NOMO-1 (cell line): ENCODE data around the gene CAPRIN2.

Experiments
- DNase-seq, 2 experiments: peaks; one replicate each; lab custom pipeline; 2025; ENCODE audit not compliant: unreplicated experiment in 2 of 2; lab: John Stamatoyannopoulos, UW

Gene CAPRIN2, protein sequence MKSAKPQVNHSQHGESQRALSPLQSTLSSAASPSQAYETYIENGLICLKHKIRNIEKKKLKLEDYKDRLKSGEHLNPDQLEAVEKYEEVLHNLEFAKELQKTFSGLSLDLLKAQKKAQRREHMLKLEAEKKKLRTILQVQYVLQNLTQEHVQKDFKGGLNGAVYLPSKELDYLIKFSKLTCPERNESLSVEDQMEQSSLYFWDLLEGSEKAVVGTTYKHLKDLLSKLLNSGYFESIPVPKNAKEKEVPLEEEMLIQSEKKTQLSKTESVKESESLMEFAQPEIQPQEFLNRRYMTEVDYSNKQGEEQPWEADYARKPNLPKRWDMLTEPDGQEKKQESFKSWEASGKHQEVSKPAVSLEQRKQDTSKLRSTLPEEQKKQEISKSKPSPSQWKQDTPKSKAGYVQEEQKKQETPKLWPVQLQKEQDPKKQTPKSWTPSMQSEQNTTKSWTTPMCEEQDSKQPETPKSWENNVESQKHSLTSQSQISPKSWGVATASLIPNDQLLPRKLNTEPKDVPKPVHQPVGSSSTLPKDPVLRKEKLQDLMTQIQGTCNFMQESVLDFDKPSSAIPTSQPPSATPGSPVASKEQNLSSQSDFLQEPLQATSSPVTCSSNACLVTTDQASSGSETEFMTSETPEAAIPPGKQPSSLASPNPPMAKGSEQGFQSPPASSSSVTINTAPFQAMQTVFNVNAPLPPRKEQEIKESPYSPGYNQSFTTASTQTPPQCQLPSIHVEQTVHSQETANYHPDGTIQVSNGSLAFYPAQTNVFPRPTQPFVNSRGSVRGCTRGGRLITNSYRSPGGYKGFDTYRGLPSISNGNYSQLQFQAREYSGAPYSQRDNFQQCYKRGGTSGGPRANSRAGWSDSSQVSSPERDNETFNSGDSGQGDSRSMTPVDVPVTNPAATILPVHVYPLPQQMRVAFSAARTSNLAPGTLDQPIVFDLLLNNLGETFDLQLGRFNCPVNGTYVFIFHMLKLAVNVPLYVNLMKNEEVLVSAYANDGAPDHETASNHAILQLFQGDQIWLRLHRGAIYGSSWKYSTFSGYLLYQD

DNA sequence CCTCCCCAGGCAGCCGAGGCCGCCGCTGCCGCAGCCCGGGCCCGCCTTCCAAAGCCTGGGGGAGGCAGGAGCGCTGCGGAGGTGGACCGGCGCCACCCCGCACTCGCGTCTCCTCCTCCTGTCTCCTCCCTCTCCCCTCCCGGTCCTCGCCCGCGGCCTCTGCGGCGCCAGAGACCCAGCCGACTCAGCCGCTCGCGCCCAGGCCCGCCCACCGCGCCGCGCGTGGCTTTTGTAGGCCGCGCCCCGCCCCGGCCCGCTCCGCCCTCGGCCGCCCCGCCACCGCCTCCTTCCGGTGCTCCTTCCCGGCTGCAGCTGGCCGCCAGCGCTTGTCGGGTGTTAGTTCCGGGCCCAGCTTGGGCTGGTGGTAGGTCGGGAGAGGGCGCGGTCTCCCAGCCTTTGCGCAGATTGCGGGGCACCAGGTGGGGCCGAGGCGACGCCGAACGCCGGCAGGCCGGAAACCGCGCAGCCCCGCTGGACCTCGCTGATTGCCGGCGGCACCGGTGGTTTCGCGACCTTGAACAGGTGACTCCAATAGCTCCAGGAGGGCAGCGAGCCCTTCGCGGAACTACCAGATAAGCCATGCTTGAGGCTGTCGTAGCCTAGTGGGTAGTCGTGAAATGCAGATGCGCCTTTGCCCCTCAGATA is at the start of gene CAPRIN2:
TSS of gene CAPRIN2 (minus strand) at position 202 of the 645 bp plus-strand sequence. CDS start 1,431 bp downstream, outside the sequence.
- DNase-seq, result peak; percentile 89 to 97

DNA sequence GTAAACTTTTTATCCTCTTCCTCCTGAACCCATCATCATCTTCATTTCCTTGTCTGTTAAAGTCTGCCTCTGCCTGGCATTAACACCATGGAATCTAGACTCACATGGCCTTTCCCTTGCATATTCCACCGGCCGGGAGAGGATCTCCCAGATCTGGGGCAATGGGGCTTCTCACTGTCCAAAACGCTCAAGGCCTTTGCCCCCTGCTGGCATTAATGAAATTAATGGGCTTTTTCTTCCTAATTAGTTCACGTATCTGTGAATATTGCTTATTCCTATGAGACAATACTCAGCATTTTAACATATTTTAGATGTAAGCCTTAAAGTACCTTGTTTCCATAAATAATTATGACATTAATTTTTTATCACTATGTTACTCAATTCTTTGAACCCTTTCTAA is 42.9 kb upstream of the CAPRIN2 start:
- DNase-seq, result no peak

DNA sequence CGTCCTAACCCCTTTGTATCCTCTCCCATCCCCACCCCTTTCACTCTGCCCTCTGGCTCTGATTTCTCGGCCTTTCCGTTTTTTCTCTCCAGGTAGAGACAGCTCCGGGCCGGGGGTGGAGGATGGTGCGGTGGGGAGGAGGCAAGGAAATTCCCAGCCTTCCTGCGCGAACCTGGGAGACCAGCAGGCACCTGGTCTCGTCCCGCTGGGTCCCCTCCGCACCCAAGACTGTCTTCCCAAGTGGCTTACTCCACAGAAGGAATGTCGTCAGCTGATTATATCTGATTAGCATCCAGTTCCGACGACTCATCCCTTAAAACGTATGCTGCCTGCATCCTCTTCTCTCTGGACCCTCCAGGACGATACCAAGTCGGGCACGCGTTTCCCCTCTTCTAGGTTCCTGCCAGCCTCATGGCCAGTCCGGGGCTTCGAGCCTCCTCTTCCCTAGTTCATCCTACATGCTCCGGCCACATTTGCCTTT is 42.2 kb upstream of the CAPRIN2 start:
- DNase-seq, result no peak

DNA sequence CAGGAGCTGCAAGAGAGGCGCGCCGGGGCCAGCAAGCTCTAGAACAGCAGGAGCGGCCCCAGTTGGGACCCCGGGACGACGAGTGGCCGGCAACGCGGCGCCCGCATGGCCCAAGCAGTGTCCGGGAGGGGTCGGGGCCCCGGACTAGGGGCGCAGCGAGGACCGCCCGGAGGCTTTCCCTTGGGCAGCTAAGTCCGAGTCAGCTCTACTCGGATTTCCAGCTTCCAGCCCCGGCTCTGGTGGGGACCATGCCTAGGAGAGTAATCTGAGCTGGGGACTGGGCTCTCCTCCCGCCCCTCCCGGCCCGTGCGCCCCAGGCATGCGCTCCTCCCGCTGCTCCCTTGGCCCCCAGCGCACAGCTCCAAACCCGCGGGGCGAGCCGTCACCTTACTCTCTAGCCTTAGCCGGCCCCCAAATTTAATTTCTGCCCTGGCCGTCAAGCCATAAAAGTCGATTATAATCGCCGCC is 41.6 kb upstream of the CAPRIN2 start:
- no peak for DNase-seq

DNA sequence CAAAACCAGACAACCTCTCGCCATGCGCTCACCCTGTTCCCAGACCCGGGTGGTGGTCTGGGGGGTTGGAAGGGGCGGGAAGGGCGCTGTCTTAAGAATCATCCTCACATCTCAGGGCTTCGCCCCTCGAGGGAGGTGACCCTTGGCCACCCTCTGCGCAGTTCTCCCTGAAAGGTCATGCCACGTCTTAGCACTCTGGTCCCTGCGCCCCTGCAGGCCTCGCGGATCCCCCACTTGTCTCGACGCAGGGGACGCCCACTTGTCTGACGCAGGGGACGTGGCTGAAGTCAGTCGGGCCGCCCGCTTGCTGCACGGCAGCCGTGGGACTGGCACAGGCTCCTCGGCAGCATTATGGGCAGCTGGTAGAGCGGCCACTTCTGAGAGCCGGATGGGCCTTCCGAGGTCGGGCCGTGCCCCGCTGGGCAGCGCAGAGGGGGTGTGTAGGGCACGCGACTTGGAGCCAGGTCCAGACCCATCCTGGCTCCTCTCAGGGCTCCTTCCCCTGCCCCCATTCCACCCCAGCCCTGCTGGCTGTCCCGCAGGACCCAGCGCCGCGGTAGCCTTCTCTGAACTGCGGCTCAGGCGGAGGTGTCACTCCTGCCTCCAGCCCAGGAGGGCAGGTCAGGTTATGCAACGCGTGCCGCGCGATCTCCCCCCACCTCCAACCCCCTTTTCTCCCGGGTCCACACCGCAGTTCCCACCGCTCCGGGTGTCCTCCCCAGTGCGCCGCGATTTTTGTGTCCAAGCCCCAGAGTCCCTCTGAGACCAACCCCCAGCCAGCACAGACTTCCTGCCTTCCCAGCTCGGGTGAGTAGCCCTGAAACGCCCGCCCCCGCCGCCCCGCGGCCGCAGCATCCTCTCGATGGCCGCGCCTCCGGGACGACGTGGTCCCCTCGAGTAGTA is 40.9 kb upstream of the CAPRIN2 start:
- DNase-seq, result peak; percentile 28 to 56

DNA sequence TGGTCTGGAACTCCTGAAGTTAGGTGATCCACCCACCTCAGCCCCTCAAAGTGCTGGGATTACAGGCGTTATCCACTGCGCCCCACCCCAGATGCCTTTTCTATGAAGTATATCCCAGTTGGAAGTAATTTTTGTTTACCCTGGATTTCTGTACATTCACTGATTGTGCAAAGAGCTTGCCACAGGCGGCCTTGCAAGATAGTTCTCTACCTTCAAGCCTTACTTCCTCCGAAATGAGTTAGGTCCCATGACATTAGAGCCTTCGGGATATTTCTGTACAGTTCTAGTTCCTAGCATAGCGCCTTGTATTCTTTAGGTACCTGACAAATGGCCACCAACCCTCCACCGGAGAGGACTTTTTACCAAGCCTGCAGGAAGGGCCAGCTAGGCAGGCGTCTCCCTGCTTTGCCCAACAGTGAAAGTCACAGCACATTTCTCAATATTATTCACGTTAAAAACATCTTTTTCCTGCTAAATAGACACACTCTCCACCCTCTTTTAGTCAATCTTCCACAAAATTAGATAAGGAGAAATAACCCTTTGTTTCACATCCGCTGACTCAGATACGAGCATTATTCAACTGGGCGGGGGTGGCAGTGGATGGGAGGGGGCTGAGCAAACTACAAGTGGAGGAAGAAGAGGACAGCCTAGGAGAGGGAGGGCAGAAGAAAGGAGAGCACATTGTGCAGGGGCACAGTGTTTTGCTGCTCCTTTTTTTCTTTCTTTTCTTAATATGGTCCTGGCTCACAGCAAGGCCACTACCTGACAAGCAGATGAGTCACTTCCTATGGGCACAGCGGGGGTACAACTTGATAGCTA is 40.0 kb upstream of the CAPRIN2 start:
- peak; percentile 42 to 58 for DNase-seq

DNA sequence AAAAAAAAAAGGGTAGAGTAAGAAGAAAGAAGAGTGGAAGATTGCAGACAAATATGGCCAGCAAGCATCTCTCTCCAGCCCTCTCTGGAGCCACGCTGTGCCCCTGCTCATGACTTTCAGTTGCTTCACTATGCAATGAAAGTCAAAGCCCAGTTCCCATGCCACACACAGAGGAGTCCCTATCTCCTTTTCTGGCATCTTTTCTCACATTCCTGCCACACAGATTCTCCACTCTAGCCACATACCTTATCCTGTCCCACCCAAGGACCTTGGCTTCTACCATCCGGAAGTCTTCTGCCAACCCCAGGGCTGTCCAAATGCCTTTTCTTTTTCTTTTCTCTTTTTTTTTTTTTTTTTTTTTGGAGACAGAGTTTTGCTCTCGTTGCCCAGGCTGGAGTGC is 39.3 kb upstream of the CAPRIN2 start:
- DNase-seq, result no peak

DNA sequence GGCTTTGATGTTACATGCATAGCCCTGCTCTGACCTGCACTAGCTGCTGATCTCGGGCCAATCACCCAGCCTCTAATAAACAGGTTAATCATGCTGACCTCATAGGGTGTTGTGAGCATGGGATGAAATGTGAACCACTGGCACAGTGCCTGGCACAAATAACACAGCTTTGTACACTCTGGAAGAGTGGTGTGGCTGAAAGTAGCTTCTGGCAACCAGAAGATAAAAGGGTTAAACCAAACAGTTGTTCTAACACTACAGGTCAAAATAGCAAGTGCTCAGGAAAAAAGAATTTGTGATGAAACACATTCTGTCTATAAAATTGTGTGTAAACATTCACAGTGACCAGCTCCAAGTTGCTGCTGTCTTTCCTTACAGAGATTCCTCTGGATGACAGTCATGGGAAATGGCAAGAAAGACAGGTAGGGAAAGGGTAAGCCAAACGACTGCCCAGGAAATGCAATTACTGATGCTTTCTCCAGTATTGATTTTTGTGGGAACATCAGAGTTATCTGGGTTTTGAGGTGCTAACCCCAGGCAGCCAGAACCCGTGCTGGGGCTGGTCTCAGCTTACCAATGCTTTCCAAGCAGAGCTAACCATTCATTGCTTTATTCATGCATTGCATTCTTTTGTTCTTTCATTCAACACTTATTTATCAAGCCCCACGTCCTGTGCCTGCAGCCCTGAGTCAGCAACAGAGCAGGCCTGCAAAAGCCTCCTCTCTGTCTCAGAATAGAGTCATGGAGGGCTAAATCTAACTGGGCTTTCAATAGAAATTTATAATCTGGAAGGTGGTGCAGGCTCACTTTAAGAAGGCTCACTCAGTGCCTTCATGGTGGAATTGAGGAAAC is 38.1 kb upstream of the CAPRIN2 start:
- DNase-seq, result no peak

DNA sequence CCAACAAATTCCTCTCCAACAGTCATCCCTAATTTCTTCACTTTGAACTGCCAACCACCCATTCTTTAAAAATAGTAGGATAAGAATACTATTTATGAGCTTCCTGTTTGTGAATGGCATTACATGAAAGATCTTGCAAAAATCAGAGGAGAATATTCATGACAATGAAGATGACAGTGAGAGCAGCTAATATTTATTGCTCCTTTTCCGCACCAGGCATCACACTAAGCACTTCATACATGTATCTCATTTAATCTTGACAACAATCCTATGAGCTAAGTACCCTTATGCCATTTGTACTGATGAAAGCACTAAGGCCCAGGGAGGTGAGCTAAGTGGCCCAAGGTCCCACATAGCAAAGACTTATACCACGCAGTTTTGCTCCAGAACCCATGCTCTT is 37.3 kb upstream of the CAPRIN2 start:
- DNase-seq, result no peak

DNA sequence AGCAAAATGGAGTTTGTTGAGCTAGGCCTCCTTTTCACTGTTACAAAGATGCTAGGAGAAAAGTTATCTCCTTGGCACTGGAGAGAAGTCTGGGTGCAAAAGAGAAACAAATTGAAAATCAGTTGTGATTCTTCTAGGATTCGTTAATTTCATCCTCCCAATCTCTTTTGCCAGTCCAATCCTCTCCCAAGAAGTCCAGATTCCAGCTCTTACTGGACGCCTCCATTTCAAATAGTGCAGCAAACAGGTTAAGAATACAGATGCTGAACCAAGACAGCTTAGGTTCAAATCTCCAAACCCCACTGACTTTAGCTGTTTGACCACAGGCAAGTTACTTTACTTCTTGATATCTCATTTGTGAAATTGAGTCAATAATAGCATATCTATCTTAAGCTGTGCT is 34.0 kb upstream of the CAPRIN2 start:
- no peak for DNase-seq

DNA sequence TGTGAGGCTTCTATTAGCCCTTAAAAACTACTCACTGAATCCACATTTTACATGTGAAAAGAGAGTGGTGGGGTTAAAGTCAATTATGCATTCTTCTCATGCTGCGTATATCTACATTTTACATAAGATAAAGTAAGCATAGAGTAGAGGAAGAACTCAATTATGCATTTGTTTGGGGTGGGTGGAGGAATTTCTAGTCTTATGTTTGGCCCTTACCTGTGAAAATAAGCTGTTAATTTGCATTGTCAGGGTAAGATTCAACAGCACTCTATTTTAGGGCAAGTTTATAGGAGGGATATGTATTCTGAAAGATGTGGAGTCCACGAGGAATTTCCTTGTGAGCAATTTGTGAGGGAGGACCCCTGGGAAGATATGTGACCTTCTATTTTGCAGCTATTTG is 30.9 kb upstream of the CAPRIN2 start:
- DNase-seq, result no peak

DNA sequence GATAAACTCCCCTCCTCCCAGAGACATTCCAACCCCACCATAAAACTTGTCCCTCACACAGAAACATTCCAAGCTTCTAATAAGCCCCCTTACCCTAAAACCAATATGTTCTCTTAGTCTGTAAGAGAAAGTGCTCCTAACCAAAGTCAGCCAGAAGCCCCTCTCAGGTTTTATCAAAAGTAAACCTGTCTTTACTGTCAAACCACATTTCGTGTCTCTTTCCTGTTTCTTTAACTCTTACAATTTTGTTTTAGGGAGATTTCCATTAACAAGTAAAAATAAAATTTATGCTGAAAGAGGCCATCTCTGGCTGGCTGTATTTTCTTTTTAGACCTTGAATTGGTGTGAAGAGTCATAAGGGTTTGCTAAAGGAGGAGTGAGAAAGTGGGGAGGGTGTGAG is 29.8 kb upstream of the CAPRIN2 start:
- DNase-seq, result no peak

DNA sequence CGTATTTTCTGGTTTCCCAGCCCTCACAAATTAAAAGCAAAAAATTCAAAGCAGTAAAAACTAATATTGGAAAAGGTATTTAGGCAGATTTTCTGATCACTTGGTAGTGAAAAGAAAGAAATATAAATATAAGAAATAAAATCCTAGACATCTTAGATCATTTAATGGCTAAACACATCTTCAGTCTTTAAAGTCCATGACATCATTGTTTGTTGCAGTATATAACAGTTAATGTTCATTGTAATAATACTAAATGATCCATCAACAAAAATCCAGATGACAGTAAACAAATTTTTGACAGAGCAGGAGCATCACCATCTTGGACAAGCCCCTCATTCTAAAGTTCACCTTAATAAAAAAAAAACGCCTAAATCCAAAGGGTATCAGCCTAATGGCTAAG is 29.2 kb upstream of the CAPRIN2 start:
- no peak for DNase-seq

DNA sequence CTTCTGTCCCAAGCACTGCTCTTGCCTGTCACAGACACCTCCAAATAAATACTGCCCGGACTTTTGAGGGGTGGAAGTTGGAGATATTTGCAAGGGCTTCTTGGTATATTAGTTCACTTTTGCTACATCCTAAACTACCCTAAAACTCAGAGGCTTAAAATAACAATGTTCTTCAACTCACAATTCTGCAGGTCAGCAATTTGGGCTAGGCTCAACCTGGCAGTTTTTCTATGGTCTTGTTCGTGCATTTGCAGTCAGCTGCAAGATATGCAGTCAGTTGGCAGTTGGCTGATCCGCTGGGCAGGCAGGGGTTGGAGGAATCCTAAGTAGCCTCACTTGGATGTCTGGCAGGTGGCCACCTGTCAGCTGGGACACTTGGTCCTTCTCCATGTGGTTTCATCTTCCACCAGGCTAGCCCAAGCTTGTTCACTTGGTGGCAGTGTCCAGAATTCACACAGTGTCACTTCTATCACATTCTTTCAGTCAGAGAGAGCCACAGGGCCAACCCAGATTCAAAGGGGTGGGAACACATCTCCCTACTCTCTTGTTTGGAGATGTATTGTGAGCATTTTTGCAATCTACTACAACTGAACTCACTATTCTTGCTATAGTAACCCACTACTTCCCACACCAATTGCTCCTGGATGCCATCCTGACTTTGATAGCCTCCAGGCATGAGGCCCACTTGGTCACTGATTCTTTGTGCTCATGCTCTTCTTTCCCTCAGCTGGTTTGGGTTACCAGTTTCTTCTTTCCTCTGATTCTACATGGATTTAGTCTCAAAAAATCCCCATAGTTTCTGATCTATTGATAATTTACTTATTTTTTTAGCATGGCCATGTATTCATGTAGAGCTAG is 27.8 kb upstream of the CAPRIN2 start:
- DNase-seq, result no peak

DNA sequence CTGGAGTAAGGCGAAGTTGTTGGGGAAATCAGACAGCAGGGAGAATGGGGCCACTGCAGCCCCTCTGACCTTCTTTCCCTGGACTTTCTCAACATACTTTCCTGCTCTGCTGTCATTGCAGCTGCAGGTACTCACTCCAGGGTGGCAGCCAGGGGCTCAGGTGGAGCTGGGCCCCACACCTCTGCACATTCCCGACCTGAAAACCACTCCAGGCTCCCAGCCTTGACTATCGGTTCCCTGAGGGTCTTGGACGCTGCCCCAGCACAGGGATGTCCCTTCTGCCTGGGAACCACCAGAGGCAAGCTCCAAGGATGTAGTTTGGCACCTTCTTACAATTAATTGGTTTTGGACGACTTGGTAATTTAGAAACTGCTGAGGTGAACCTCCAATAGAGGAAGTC is 24.8 kb upstream of the CAPRIN2 start:
- no peak for DNase-seq

DNA sequence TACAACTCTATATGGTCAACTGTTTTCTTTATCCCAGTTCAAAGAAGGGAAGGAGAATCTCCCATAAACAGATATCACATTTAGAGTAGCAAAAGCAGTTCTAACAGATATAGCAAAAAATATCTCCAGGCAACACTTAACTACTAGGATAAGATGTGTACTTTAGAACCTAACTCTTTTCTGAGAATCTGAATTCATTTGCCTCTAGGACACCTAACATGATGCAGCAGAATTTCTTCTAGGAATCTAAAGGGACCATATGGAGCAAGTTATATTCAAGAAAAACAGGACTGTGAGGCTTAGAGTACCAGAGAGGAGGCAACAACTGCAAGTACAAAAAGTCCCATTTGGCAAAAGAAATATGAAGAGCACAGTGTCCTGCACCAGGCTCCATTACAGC is 24.4 kb upstream of the CAPRIN2 start:
- no peak for DNase-seq

DNA sequence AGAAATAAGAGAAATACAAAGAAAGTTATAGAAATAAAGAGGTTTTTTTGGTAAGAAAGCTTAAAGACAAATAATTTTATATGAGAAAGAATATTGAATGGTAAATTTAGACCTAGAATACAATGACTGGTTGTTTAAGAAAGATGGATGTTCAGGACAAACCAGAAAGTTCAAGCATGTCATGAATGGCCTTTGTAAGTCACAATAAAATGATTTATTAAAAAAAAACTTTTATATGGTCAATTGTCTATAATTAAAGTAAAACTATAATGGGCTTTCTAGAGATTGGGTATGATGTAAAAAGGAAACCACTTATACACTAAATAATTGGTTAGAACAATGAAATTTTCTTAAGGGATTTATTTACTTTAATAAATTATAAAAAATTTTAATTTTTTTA is 19.8 kb upstream of the CAPRIN2 start:
- DNase-seq, result no peak
